ENCODE results near the gene AGTPBP1. TPM values are rescaled to one million over a fixed set of nuclear protein-coding genes. Genes with fewer than 3 reads are reported as not detected.

The AGTPBP1 gene
- total and polyA plus RNA-seq, 9 donors, result 3.7 to 17.3 (median 11.8) TPM

DNA sequence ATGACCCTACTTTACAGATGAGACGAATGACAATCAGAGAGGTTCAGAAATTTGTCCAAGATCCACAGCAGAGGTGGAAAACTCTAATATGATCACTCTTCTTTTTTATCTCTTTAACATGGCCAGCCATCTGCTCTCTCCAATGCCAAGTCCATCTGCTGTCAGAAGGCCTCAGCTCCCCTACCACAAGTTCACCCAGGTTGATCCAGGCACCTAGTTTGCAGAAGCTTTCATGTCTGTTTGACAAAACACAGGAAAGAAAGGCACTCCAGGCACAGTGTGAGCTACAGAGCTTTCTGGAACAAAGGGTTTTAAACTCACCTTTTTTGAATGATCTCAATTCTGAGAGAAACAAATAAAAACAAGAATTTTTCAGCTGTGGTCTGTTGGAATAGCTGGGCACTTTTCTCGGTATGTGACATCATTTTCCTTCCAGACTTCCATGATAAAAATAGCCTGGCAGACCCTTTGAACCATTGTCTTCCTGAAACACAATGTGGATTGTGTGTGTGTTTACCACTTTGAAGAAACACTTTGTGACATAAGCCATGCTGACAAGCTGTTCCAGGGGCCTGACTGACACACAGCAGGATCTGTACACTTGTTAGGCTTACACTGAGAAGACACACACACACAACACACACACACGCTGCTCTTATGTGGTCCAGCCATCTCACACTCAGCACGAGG, 214.3 kb downstream of the AGTPBP1 start:
- Histone ChIP-seq H3K36me3 (no peaks in the 10 kb centered on the region), H3K27me3 (no peaks in the 10 kb centered on the region), H3K4me1 (ENCODE audit: insufficient read depth) (peaks cover 1% of the 10 kb centered on the region), H3K27ac (no peak overlapping the region), H3K9me3 (no peaks in the 10 kb centered on the region), H3K4me3 (no peak overlapping the region)
- no peak for TF ChIP-seq EP300 (IDR thresholded peaks at IDR 0.05)
- no peak for TF ChIP-seq CTCF (IDR thresholded peaks at IDR 0.05)
- DNase-seq, result no peak
- WGBS, 3 donors, result 70 to 78% (median 71%) methylated on average over 4 of the region's 4 CpGs
- intact Hi-C loops (cut with DNase I), result no loop called here

DNA sequence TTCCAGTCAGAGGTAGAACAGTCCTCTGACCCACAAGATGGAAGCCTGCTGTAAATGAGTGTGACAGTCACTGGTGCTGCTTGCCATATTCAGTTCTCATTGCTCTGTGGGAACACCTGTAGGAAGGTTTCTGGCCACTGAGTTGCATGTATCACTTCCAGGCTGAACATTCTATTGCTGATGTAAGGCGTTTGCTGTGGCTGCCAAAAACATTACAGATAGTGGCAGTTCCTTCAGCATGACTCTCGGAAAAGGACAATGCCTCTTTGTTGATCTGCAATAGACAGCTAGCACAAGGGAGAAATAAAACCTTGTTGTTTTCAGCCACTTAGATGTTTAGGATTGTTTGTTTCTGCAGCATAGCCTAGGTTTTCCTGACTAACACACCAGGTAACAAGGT, 217.2 kb downstream of the AGTPBP1 start:
- Histone ChIP-seq H3K9me3 (no peaks in the 10 kb centered on the region), H3K4me1 (ENCODE audit: insufficient read depth) (peaks cover 6% of the 10 kb centered on the region), H3K36me3 (no peaks in the 10 kb centered on the region), H3K27ac (no peak overlapping the region), H3K4me3 (no peak overlapping the region), H3K27me3 (no peaks in the 10 kb centered on the region)
- 86 to 92% (median 88%) methylated on average over 2 of the region's 2 CpGs for WGBS, 3 donors
- intact Hi-C loops (cut with DNase I), result no loop called here
- no peak for DNase-seq
- TF ChIP-seq POLR2A (IDR thresholded peaks at IDR 0.05), result no peak
- no peak for TF ChIP-seq CTCF (IDR thresholded peaks at IDR 0.05)
- no peak for TF ChIP-seq EP300 (IDR thresholded peaks at IDR 0.05)

GRCh38 chr9:85523202-85523601, 218.6 kb downstream of the AGTPBP1 start:
- no peak overlapping the region for H3K27ac ChIP-seq
- H3K36me3 ChIP-seq, result no peaks in the 10 kb centered on the region
- H3K9me3 ChIP-seq, result no peaks in the 10 kb centered on the region
- no peaks in the 10 kb centered on the region for H3K27me3 ChIP-seq
- TF ChIP-seq POLR2A (IDR thresholded peaks at IDR 0.05) (no peak), CTCF (IDR thresholded peaks at IDR 0.05) (no peak), EP300 (IDR thresholded peaks at IDR 0.05) (no peak)
- no peak overlapping the region for H3K4me3 ChIP-seq
- DNase-seq, result no peak
- 49 to 54% (median 52%) methylated on average over 9 of the region's 9 CpGs for WGBS, 3 donors
- peaks cover 6% of the 10 kb centered on the region for H3K4me1 ChIP-seq (ENCODE audit: insufficient read depth)
- intact Hi-C loops (cut with DNase I), result no loop called here

- Histone ChIP-seq H3K9me3 (no peaks in the 10 kb centered on the region), H3K36me3 (no peaks in the 10 kb centered on the region), H3K4me1 (ENCODE audit: insufficient read depth) (peaks cover 6% of the 10 kb centered on the region), H3K27ac (no peak overlapping the region), H3K27me3 (no peaks in the 10 kb centered on the region), H3K4me3 (no peak overlapping the region)
- TF ChIP-seq EP300 (IDR thresholded peaks at IDR 0.05) (no peak), CTCF (IDR thresholded peaks at IDR 0.05) (no peak), POLR2A (IDR thresholded peaks at IDR 0.05) (no peak)
- intact Hi-C loops (cut with DNase I), result no loop called here
- WGBS, 3 donors, result 1 to 4% (median 1%) methylated on average over 55 of the region's 55 CpGs
- peak in 2 of 5 donors; percentile 27 to 39 for DNase-seq
Observed at GRCh38 chr9:85522459-85523092, 219.2 kb downstream of the AGTPBP1 start.
